Cardiac septum (tissue), 1 donor: ENCODE measurements around the gene SMIM24. TPM values are rescaled to one million over a fixed set of nuclear protein-coding genes. Genes with fewer than 3 reads are reported as not detected.
"Not testable (repeated sequence)": the region's sequence is repeated elsewhere in the genome, so short reads cannot be mapped to it uniquely, and the experiment has no call there.

Experiments
- DNase-seq: peaks from one replicate; pipeline ENCODE4 v3.0.0-alpha.2; 2020; ENCODE audit warnings: low spot score
- intact Hi-C: fragments of 100-400 bp; cut with DNase I; formaldehyde crosslinking; loops from one replicate; pipeline ENCODE4 v1.14.0; 2022
- total RNA-seq: library from RNA; stranded (reverse); fragmentation: NEBNext Ultra II Directional; extraction: Animal tissue kit (Norgen Biotek cat#: 25700); gene quantifications from one replicate; pipeline ENCODE4 v1.2.1, GENCODE V29; 2021
- donor health status: DM: no; HTN: no; CAD: no.

SMIM24 gene
- total RNA-seq, 1 donor from 2014 or later = not detected

GRCh38 chr19:3443840-3444694 is 36.3 kb downstream of the SMIM24 start:
- intact Hi-C loops = no loop called here
- peak; percentile 90 for DNase-seq

- intact Hi-C loops = no loop called here
- DNase-seq = no peak
These were observed 37.7 kb downstream of the SMIM24 start for GRCh38 chr19:3442487-3443071.

GRCh38 chr19:3441986-3442329 is 38.4 kb downstream of the SMIM24 start:
- DNase-seq = no peak
- intact Hi-C loops = no loop called here

GRCh38 chr19:3441089-3441985 is 39.0 kb downstream of the SMIM24 start:
- intact Hi-C loops = no loop called here
- no peak for DNase-seq

GRCh38 chr19:3440082-3440481 is 40.2 kb downstream of the SMIM24 start:
- intact Hi-C loops = no loop called here
- DNase-seq = no peak

GRCh38 chr19:3434630-3435553 is 45.4 kb downstream of the SMIM24 start:
- intact Hi-C loops = loop anchor here (5.0 to 10.0 kb wide), 2 partner anchors 37 to 250 kb away; partner anchors contain the start of gene NCLN
- peak; percentile 98 for DNase-seq

- intact Hi-C loops = loop anchor here (5.0 to 10.0 kb wide), 2 partner anchors 38 to 249 kb away; partner anchors contain the start of gene NCLN
- no peak for DNase-seq
These were observed 46.4 kb downstream of the SMIM24 start for GRCh38 chr19:3433805-3434540.

GRCh38 chr19:3433313-3433712 is 47.0 kb downstream of the SMIM24 start:
- intact Hi-C loops = loop anchor here (5.0 to 10.0 kb wide), 2 partner anchors 39 to 249 kb away; partner anchors contain the start of gene NCLN
- DNase-seq = no peak

- intact Hi-C loops = loop anchor here (5.0 to 10.0 kb wide), 2 partner anchors 40 to 247 kb away; partner anchors contain the start of gene NCLN
These were observed 48.4 kb downstream of the SMIM24 start for GRCh38 chr19:3431760-3432397.

GRCh38 chr19:3430366-3430680 is 50.0 kb downstream of the SMIM24 start:
- intact Hi-C loops = loop anchor here (5.0 to 10.0 kb wide), 2 partner anchors 42 to 246 kb away; partner anchors contain the start of gene NCLN
- not testable (repeated sequence) for DNase-seq

More at GRCh38 chr19:3431760-3432397, 48.4 kb downstream of the SMIM24 start:
- no peak for DNase-seq

GRCh38 chr19:3426433-3426832 is 53.9 kb downstream of the SMIM24 start:
- DNase-seq = no peak
- intact Hi-C loops = no loop called here

Other genes with a start within 250 kb of the SMIM24 start
- 178 TPM for gene NFIC, start 113.9 kb downstream of the SMIM24 start, total RNA-seq
- not detected for gene SMIM44, start 2.9 kb upstream of the SMIM24 start, total RNA-seq
- gene DOHH, start 20.1 kb upstream of the SMIM24 start, total RNA-seq = 11.1 TPM
- 23.8 TPM for gene FZR1, start 25.8 kb upstream of the SMIM24 start, total RNA-seq
- gene TEKTIP1, start 58.6 kb upstream of the SMIM24 start, total RNA-seq = 1.7 TPM
- 25.4 TPM for gene MFSD12, start 77.1 kb upstream of the SMIM24 start, total RNA-seq
- gene HMG20B, start 92.4 kb upstream of the SMIM24 start, total RNA-seq = 32.6 TPM
- 1.3 TPM for gene GIPC3, start 105.0 kb upstream of the SMIM24 start, total RNA-seq
- gene TBXA2R, start 126.3 kb upstream of the SMIM24 start, total RNA-seq = 1.9 TPM
- gene CACTIN, start 146.3 kb upstream of the SMIM24 start, total RNA-seq = 10.7 TPM
- 38.2 TPM for gene PIP5K1C, start 219.9 kb upstream of the SMIM24 start, total RNA-seq
- gene TJP3, start 227.9 kb upstream of the SMIM24 start, total RNA-seq = not detected